HG03196 (cell line): ENCODE data around the gene COG2.
"Not testable (repeated sequence)": the region's sequence is repeated elsewhere in the genome, so short reads cannot be mapped to it uniquely, and the experiment has no call there.

Experiments
- ATAC-seq: cut with Tn5 transposase; IDR thresholded peaks from one replicate; pipeline ENCODE4 v1.9.1; 2021; ENCODE audit not compliant: unreplicated experiment

Gene COG2

GRCh38 chr1:230669543-230669942, 27.3 kb downstream of the COG2 start:
- ATAC-seq, result no peak

GRCh38 chr1:230674581-230674980, 32.3 kb downstream of the COG2 start:
- ATAC-seq, result no peak

GRCh38 chr1:230677200-230677599, 34.9 kb downstream of the COG2 start:
- no peak for ATAC-seq

- no peak for ATAC-seq
These were observed 36.9 kb downstream of the COG2 start for GRCh38 chr1:230679192-230679591.

GRCh38 chr1:230679825-230680224, 37.5 kb downstream of the COG2 start:
- ATAC-seq, result no peak

- ATAC-seq, result no peak
These were observed 38.2 kb downstream of the COG2 start for GRCh38 chr1:230680300-230681025.

GRCh38 chr1:230681599-230681998, 39.3 kb downstream of the COG2 start:
- ATAC-seq, result no peak

GRCh38 chr1:230682274-230682673, 40.0 kb downstream of the COG2 start:
- ATAC-seq, result no peak

GRCh38 chr1:230682882-230683610, 40.8 kb downstream of the COG2 start:
- no peak for ATAC-seq

- ATAC-seq, result no peak
These were observed 41.9 kb downstream of the COG2 start for GRCh38 chr1:230684146-230684545.

- no peak for ATAC-seq
These were observed 42.7 kb downstream of the COG2 start for GRCh38 chr1:230684998-230685397.

GRCh38 chr1:230686747-230687146, 44.5 kb downstream of the COG2 start:
- no peak for ATAC-seq

- no peak for ATAC-seq
These were observed 47.8 kb downstream of the COG2 start for GRCh38 chr1:230690101-230690500.

GRCh38 chr1:230691615-230692014, 49.3 kb downstream of the COG2 start:
- no peak for ATAC-seq

GRCh38 chr1:230693221-230693620, 50.9 kb downstream of the COG2 start:
- ATAC-seq, result no peak

GRCh38 chr1:230693777-230694176, 51.5 kb downstream of the COG2 start:
- no peak for ATAC-seq

GRCh38 chr1:230694464-230694863, 52.2 kb downstream of the COG2 start:
- ATAC-seq, result no peak

- ATAC-seq, result no peak
These were observed 52.7 kb downstream of the COG2 start for GRCh38 chr1:230694991-230695390.

- ATAC-seq, result no peak
These were observed 53.9 kb downstream of the COG2 start for GRCh38 chr1:230696218-230696617.

- no peak for ATAC-seq
These were observed 54.6 kb downstream of the COG2 start for GRCh38 chr1:230696722-230697437.

- ATAC-seq, result no peak
These were observed 55.8 kb downstream of the COG2 start for GRCh38 chr1:230698130-230698529.

GRCh38 chr1:230698964-230699363, 56.7 kb downstream of the COG2 start:
- ATAC-seq, result not testable (repeated sequence)
